Cerebellar cortex (tissue), 1 donor: ENCODE measurements around the gene PRMT9.

Source experiments
- DNase-seq: peaks from one replicate; pipeline ENCODE4 v3.0.0-alpha.2; 2015; ENCODE audit warnings: low spot score

PRMT9 gene

GRCh38 chr4:147683717-147684700 lies at the start of gene PRMT9:
TSS of gene PRMT9 (minus strand) at chr4:147684163. CDS start at chr4:147683987, 176 bp downstream.
- DNase-seq = peak; percentile 90

- DNase-seq = no peak
Observed at GRCh38 chr4:147732518-147733235, 48.7 kb upstream of the PRMT9 start.

- peak; percentile 28 for DNase-seq
Observed at GRCh38 chr4:147731580-147732517, 47.9 kb upstream of the PRMT9 start, which contains the start of gene ARHGAP10. TSS of gene ARHGAP10 (plus strand) at chr4:147732088. CDS start at chr4:147732302, 214 bp downstream.

- no peak for DNase-seq
Observed at GRCh38 chr4:147730333-147730732, 46.4 kb upstream of the PRMT9 start.

GRCh38 chr4:147727476-147728028 lies 43.6 kb upstream of the PRMT9 start:
- DNase-seq = no peak

- no peak for DNase-seq
Observed at GRCh38 chr4:147725673-147726072, 41.7 kb upstream of the PRMT9 start.

- DNase-seq = no peak
Observed at GRCh38 chr4:147724468-147725201, 40.7 kb upstream of the PRMT9 start.

GRCh38 chr4:147723326-147723725 lies 39.4 kb upstream of the PRMT9 start:
- DNase-seq = no peak

- DNase-seq = no peak
Observed at GRCh38 chr4:147717878-147718277, 33.9 kb upstream of the PRMT9 start.

- no peak for DNase-seq
Observed at GRCh38 chr4:147714575-147715401, 30.8 kb upstream of the PRMT9 start.

GRCh38 chr4:147709999-147710398 lies 26.0 kb upstream of the PRMT9 start:
- DNase-seq = no peak

GRCh38 chr4:147707892-147708672 lies 24.1 kb upstream of the PRMT9 start:
- DNase-seq = peak; percentile 23

- DNase-seq = no peak
Observed at GRCh38 chr4:147704846-147705245, 20.9 kb upstream of the PRMT9 start.

GRCh38 chr4:147696866-147697265 lies 12.9 kb upstream of the PRMT9 start:
- no peak for DNase-seq

GRCh38 chr4:147693218-147693617 lies 9.3 kb upstream of the PRMT9 start:
- no peak for DNase-seq

- DNase-seq = no peak
Observed at GRCh38 chr4:147691820-147692219, 7.9 kb upstream of the PRMT9 start.

GRCh38 chr4:147689067-147689466 lies 5.1 kb upstream of the PRMT9 start:
- no peak for DNase-seq

- peak; percentile 47 for DNase-seq
Observed at GRCh38 chr4:147683188-147683591, 773 bp downstream of the PRMT9 start.

- peak; percentile 12 for DNase-seq
Observed at GRCh38 chr4:147682755-147683154, 1.2 kb downstream of the PRMT9 start.
